Vagina (tissue), 2 donors: ENCODE measurements around the gene FRMPD1.

Experiments
- CTCF ChIP-seq, 3 experiments: fragments of 450-650 bp in 2 of 3; fragments of 200-600 bp in 1 of 3; sonication (generic) in 1 of 3; IDR thresholded peaks; one replicate each; pipeline ENCODE4 v1.5.1; 2017 to 2019; ENCODE audit warnings: antibody characterized with exemption in 3 of 3, mild to moderate bottlenecking in 2 of 3, moderate library complexity in 2 of 3
- POLR2A ChIP-seq, 2 donors: fragments of 450-650 bp; IDR thresholded peaks; one replicate each; pipeline ENCODE4 v1.6.1; 2017; ENCODE audit warnings: antibody characterized with exemption in 2 of 2, mild to moderate bottlenecking in 2 of 2, moderate library complexity in 2 of 2
- POLR2AphosphoS5 ChIP-seq, 2 donors: sonication (generic); formaldehyde crosslinking; IDR thresholded peaks; one replicate each; pipeline ENCODE4 v1.9.0; 2017; ENCODE audit warnings: antibody characterized with exemption in 2 of 2, mild to moderate bottlenecking in 2 of 2, low read depth in 1 of 2; ENCODE audit not compliant: insufficient read depth in 1 of 2

- TF ChIP-seq CTCF (IDR thresholded peaks at IDR 0.05) = no peak
- no peak for TF ChIP-seq POLR2AphosphoS5 (IDR thresholded peaks at IDR 0.05; ENCODE audit: insufficient read depth in 1 of 2, low read depth in 1 of 2)
- no peak for TF ChIP-seq POLR2A (IDR thresholded peaks at IDR 0.05)
Measured at GRCh38 chr9:37740631-37741328, 90.0 kb downstream of the FRMPD1 start.
